HUES48 (cell line): ENCODE data around the gene F11R.

Experiments
- H3K27ac ChIP-seq: one replicate; pipeline ENCODE4 v1.7.0; 2013; ENCODE audit warnings: low read depth, low read length, inconsistent platforms
- H3K27me3 ChIP-seq: 2 replicates; pipeline ENCODE4 v1.6.1; 2013; ENCODE audit warnings: mild to moderate bottlenecking, low read length; ENCODE audit not compliant: control insufficient read depth, insufficient read depth
- H3K36me3 ChIP-seq: 2 replicates; pipeline ENCODE4 v1.6.1; 2013; ENCODE audit warnings: low read length; ENCODE audit not compliant: control insufficient read depth, insufficient read depth
- H3K4me1 ChIP-seq: 2 replicates; pipeline ENCODE4 v1.6.1; 2013; ENCODE audit warnings: mild to moderate bottlenecking, low read length; ENCODE audit not compliant: control insufficient read depth, insufficient read depth
- H3K4me3 ChIP-seq: 2 replicates; pipeline ENCODE4 v1.5.1; 2013; ENCODE audit warnings: mild to moderate bottlenecking, low read depth, low read length
- H3K9ac ChIP-seq: 2 replicates; pipeline ENCODE4 v1.6.1; 2013; ENCODE audit warnings: mild to moderate bottlenecking, low read depth, low read length, moderate library complexity
- H3K9me3 ChIP-seq: 2 replicates; pipeline ENCODE4 v1.6.1; 2013; ENCODE audit warnings: low read length; ENCODE audit not compliant: control insufficient read depth, insufficient read depth

Gene F11R

GRCh38 chr1:161009602-161010211 is 11.2 kb downstream of the F11R start:
- Histone ChIP-seq H3K4me1 (peaks cover 16% of the 10 kb centered on the region), H3K27me3 (no peaks in the 10 kb centered on the region), H3K36me3 (peaks cover 31% of the 10 kb centered on the region), H3K9me3 (no peaks in the 10 kb centered on the region), H3K4me3 (no peak overlapping the region), H3K9ac (no peak overlapping the region), H3K27ac (no peak overlapping the region)

GRCh38 chr1:161008869-161009510 is 12.0 kb downstream of the F11R start:
- H3K9ac ChIP-seq, result no peak overlapping the region
- no peak overlapping the region for H3K27ac ChIP-seq
- H3K9me3 ChIP-seq, result no peaks in the 10 kb centered on the region
- H3K4me1 ChIP-seq, result peaks cover 10% of the 10 kb centered on the region
- H3K4me3 ChIP-seq, result no peak overlapping the region
- H3K36me3 ChIP-seq, result peaks cover 26% of the 10 kb centered on the region
- no peaks in the 10 kb centered on the region for H3K27me3 ChIP-seq

GRCh38 chr1:161007369-161007768 is 13.6 kb downstream of the F11R start:
- no peaks in the 10 kb centered on the region for H3K4me1 ChIP-seq
- H3K27me3 ChIP-seq, result no peaks in the 10 kb centered on the region
- H3K9me3 ChIP-seq, result no peaks in the 10 kb centered on the region
- H3K9ac ChIP-seq, result no peak overlapping the region
- no peak overlapping the region for H3K27ac ChIP-seq
- H3K4me3 ChIP-seq, result no peak overlapping the region
- peaks cover 16% of the 10 kb centered on the region for H3K36me3 ChIP-seq

GRCh38 chr1:161006563-161006962 is 14.4 kb downstream of the F11R start:
- H3K9me3 ChIP-seq, result no peaks in the 10 kb centered on the region
- no peak overlapping the region for H3K4me3 ChIP-seq
- no peaks in the 10 kb centered on the region for H3K4me1 ChIP-seq
- no peak overlapping the region for H3K27ac ChIP-seq
- H3K27me3 ChIP-seq, result no peaks in the 10 kb centered on the region
- H3K36me3 ChIP-seq, result peaks cover 21% of the 10 kb centered on the region
- no peak overlapping the region for H3K9ac ChIP-seq

- Histone ChIP-seq H3K36me3 (peaks cover 57% of the 10 kb centered on the region), H3K4me3 (no peak overlapping the region), H3K27me3 (no peaks in the 10 kb centered on the region), H3K27ac (no peak overlapping the region), H3K4me1 (no peaks in the 10 kb centered on the region), H3K9me3 (no peaks in the 10 kb centered on the region), H3K9ac (no peak overlapping the region)
Observed at GRCh38 chr1:161001525-161001924, 19.4 kb downstream of the F11R start.

- Histone ChIP-seq H3K9me3 (no peaks in the 10 kb centered on the region), H3K36me3 (peaks cover 62% of the 10 kb centered on the region), H3K27ac (no peak overlapping the region), H3K9ac (no peak overlapping the region), H3K4me1 (no peaks in the 10 kb centered on the region), H3K4me3 (no peak overlapping the region), H3K27me3 (no peaks in the 10 kb centered on the region)
Observed at GRCh38 chr1:161000736-161001480, 20.0 kb downstream of the F11R start.

GRCh38 chr1:160999376-160999775 is 21.6 kb downstream of the F11R start:
- Histone ChIP-seq H3K9ac (no peak overlapping the region), H3K4me3 (no peak overlapping the region), H3K27me3 (no peaks in the 10 kb centered on the region), H3K36me3 (peaks cover 69% of the 10 kb centered on the region), H3K9me3 (no peaks in the 10 kb centered on the region), H3K27ac (no peak overlapping the region), H3K4me1 (no peaks in the 10 kb centered on the region)

GRCh38 chr1:160997323-160998038 is 23.5 kb downstream of the F11R start:
- H3K9ac ChIP-seq, result no peak overlapping the region
- no peaks in the 10 kb centered on the region for H3K4me1 ChIP-seq

GRCh38 chr1:160996178-160996577 is 24.8 kb downstream of the F11R start:
- peaks cover 58% of the 10 kb centered on the region for H3K36me3 ChIP-seq
- no peaks in the 10 kb centered on the region for H3K9me3 ChIP-seq
- H3K27ac ChIP-seq, result peak overlapping the region; percentile 42
- no peak overlapping the region for H3K4me3 ChIP-seq
- no peaks in the 10 kb centered on the region for H3K4me1 ChIP-seq
- no peaks in the 10 kb centered on the region for H3K27me3 ChIP-seq
- no peak overlapping the region for H3K9ac ChIP-seq

More at GRCh38 chr1:160997323-160998038, 23.5 kb downstream of the F11R start:
- Histone ChIP-seq H3K27me3 (no peaks in the 10 kb centered on the region), H3K27ac (no peak overlapping the region), H3K9me3 (no peaks in the 10 kb centered on the region), H3K36me3 (peaks cover 69% of the 10 kb centered on the region), H3K4me3 (no peak overlapping the region)

GRCh38 chr1:160993544-160994193 is 27.3 kb downstream of the F11R start:
- Histone ChIP-seq H3K9me3 (no peaks in the 10 kb centered on the region), H3K27me3 (no peaks in the 10 kb centered on the region), H3K36me3 (peaks cover 33% of the 10 kb centered on the region), H3K4me3 (no peak overlapping the region), H3K27ac (no peak overlapping the region), H3K4me1 (peaks cover 6% of the 10 kb centered on the region), H3K9ac (no peak overlapping the region)
